Gastrocnemius medialis (tissue), 4 donors: Measurements from ENCODE around the gene NPAS1.

Source experiments
- POLR2A ChIP-seq, 2 donors: fragments of 450-650 bp; IDR thresholded peaks; one replicate each; pipeline ENCODE4 v1.6.1; 2017; ENCODE audit warnings: antibody characterized with exemption in 2 of 2, mild to moderate bottlenecking in 2 of 2, moderate library complexity in 2 of 2
- TF ChIP-seq, protein P1 (sequence below), 5 experiments: fragments of 450-650 bp in 3 of 5; fragments of 200-600 bp in 2 of 5; sonication (generic) in 2 of 5; IDR thresholded peaks in 4 of 5; conservative IDR thresholded peaks in 1 of 5; 1 replicate in 4 of 5; 2 replicates in 1 of 5; pipeline ENCODE4 v1.5.1; 2016 to 2019; ENCODE audit warnings: antibody characterized with exemption in 5 of 5, mild to moderate bottlenecking in 3 of 5, moderate library complexity in 3 of 5

- TF ChIP-seq, protein P1, sequence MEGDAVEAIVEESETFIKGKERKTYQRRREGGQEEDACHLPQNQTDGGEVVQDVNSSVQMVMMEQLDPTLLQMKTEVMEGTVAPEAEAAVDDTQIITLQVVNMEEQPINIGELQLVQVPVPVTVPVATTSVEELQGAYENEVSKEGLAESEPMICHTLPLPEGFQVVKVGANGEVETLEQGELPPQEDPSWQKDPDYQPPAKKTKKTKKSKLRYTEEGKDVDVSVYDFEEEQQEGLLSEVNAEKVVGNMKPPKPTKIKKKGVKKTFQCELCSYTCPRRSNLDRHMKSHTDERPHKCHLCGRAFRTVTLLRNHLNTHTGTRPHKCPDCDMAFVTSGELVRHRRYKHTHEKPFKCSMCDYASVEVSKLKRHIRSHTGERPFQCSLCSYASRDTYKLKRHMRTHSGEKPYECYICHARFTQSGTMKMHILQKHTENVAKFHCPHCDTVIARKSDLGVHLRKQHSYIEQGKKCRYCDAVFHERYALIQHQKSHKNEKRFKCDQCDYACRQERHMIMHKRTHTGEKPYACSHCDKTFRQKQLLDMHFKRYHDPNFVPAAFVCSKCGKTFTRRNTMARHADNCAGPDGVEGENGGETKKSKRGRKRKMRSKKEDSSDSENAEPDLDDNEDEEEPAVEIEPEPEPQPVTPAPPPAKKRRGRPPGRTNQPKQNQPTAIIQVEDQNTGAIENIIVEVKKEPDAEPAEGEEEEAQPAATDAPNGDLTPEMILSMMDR (IDR thresholded peaks at IDR 0.05 in 4 of 5, conservative IDR thresholded peaks at IDR 0.05 in 1 of 5), result no peak
- TF ChIP-seq POLR2A (IDR thresholded peaks at IDR 0.05), result no peak
Observed at GRCh38 chr19:47019431-47020041, at the start of gene NPAS1.
